Stimulated activated CD8-positive, alpha-beta memory T cell treated with anti-CD3 and anti-CD28 coated beads, Interleukin-4, amount 100 ng/mL, for 1 hour (primary cell): ENCODE results near the gene ESYT1.
"Not testable (repeated sequence)": the region's sequence is repeated elsewhere in the genome, so short reads cannot be mapped to it uniquely, and the experiment has no call there.

Source experiments
- DNase-seq, 2 donors: peaks; one replicate each; pipeline ENCODE4 v3.0.0-alpha.2; 2020; ENCODE audit warnings: low read depth in 2 of 2, low spot score in 1 of 2

ESYT1 gene

DNA sequence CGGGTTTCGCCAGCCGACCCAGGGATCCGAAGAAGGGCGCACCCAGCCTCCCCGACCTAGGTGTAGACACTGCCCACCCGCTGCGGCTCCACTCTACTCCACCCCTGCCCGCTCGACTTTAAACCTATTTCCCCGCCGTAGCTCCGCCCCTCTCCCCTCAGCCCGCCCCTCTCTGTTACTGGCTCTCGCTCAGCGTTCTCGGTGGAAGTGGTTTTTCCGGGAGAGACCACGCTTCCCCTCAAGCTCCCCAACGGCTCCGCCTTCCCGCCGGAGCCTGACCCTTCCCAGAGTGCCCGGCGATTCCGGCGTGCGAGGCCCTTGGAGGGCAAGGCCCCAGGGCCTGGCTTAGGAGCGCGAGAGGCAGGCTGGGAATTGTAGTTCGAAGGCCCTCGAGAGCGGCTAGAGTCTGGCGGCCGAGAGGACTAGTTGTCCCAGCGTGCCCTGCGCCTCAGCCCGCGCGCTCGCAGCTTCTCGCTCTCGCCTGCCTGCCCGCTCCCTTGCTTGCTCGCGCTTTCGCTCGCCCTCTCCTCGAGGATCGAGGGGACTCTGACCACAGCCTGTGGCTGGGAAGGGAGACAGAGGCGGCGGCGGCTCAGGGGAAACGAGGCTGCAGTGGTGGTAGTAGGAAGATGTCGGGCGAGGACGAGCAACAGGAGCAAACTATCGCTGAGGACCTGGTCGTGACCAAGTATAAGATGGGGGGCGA, 23.8 kb upstream of the ESYT1 start, which contains the start of gene PA2G4:
TSS of gene PA2G4 (plus strand) at position 451 of the 706 bp plus-strand sequence. CDS start at position 630, 179 bp downstream.
- peak; percentile 88 to 91 for DNase-seq

- no peak for DNase-seq
Observed at GRCh38 chr12:56104815-56105608, 23.1 kb upstream of the ESYT1 start.

DNA sequence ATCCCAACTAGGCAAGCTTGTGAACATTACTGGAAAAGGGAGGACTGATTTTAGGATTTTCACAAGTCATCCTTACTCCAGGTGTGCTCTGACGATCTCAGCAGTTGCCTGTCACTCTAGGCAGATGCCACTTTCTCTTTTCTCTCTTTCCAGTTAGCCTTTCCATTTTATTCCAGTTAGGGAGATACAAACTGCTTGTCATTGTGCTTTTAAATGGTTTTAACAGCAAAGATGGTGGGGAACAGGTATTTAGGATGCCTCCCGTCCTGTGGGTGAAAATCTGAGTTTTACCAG, 22.5 kb upstream of the ESYT1 start:
- DNase-seq, result no peak

DNA sequence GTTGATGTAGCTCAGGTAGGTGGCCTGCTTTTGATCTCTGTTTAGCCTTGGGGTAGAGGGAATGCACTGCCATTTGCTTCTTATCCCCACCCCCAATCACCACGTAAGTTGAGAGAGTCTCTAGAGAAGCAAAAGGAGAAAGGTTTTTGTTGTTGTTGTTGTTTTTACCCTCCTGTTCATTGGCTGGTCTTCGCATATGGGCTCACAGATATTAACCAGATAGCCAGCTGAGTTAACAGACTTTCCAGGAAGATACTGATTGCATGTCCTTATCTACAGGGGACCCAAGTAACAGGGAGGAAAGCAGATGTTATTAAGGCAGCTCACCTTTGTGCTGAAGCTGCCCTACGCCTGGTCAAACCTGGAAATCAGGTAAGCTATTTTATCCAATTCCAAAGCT, 20.8 kb upstream of the ESYT1 start:
- DNase-seq, result no peak

- DNase-seq, result no peak
Observed at GRCh38 chr12:56110571-56110970, 17.5 kb upstream of the ESYT1 start.

- no peak for DNase-seq
Observed at GRCh38 chr12:56114084-56114483, 14.0 kb upstream of the ESYT1 start.

GRCh38 chr12:56115329-56115728, 12.7 kb upstream of the ESYT1 start:
- DNase-seq, result no peak

DNA sequence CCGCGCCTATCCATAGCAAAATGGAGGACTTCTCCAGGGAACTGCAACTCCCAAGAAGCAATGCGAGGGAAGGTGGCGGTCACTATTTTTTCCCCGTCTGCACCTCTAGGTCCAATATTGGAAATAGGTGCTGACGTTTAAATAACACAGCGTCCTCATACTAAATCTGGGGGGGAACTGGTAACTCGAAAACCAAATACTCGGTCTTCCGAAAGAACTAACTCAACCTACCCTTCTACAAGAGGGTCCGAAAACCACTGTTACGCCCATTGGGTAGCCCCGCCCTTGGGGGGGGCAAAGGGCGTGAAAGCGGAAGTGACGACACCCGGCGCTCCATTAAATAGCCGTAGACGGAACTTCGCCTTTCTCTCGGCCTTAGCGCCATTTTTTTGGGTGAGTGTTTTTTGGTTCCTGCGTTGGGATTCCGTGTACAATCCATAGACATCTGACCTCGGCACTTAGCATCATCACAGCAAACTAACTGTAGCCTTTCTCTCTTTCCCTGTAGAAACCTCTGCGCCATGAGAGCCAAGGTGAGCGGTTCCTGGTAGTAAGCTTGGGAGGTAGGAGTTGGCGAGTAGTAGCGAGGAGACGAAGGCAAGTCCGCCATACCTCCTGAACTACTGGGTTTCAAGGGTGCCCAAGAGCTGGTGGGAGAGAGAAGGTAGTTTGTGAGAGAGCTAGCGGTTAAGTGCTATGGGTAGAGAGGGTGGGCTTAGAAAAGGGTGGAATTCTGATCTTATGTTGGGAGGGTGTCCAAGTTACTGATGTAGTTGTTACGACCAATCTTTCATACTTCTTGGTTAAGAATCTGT, 11.6 kb upstream of the ESYT1 start, which contains the start of gene RPL41:
TSS of gene RPL41 (plus strand) at position 367 of the 815 bp plus-strand sequence.
- DNase-seq, result peak; percentile 88 to 91

DNA sequence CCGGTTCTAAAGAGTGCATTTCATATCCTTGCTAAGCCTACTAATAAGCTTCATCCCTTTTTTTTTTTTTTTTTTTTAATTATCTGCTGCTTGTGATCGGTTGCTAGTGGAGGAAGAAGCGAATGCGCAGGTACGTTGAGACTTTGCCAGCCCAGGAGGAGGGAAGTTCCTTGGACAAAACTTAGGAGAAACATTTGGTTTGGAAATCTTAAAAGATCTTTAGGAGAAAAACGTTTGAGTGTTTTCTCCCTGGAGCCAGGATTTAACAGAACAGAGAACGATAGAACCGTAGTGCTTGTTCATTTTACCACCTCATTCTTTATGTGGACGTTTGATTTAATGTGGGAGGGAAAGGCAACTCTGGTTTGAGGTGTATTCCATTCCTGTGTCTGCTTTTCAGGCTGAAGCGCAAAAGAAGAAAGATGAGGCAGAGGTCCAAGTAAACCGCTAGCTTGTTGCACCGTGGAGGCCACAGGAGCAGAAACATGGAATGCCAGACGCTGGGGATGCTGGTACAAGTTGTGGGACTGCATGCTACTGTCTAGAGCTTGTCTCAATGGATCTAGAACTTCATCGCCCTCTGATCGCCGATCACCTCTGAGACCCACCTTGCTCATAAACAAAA, 10.9 kb upstream of the ESYT1 start:
- not testable (repeated sequence) for DNase-seq

DNA sequence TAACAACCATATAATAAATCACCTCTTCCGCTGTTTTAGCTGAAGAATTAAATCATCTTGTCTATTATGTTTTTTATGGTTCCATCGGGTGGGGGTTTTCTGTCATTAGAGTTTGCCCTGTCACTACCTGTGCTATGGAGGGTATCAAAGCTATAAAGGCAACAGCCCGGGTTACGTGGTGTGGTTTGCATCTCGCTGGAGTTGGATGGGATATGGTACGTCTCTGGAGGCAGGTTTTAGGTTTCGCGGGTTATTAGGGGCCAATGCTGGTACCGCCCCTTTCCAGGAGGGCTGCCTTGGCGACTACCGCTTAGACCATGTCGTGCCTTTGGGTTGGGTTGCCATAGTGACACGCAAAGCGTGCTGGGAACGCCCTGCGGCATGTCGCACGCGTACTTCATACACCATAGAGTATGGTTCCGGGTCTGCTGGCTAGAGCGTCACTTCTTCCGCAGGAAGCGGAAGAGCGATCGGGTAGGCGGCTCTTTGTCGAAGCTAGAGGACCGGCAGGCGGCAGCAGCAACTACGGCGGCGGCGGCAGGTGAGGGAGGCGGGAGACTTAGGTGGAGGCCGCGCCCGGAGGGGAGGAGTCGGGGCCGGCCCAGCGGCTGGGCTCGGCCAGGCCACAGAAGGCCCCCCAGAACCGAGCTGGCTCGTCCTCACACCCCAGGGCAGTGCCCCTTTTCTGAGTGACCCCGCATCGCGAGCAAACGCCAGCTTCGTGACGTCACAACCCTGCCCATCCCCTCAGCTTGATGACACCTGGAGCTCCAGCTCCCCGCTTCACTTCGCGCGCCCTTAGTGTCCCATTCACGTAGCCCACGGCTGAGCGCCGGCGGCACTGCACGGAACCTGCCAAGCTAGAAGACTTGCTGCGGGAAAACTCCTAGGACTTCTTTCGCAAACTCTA, 10.0 kb upstream of the ESYT1 start, which contains the start of gene ZC3H10:
TSS of gene ZC3H10 (plus strand) at position 489 of the 910 bp plus-strand sequence. CDS start 2,297 bp downstream, outside the sequence.
- peak; percentile 91 to 95 for DNase-seq

DNA sequence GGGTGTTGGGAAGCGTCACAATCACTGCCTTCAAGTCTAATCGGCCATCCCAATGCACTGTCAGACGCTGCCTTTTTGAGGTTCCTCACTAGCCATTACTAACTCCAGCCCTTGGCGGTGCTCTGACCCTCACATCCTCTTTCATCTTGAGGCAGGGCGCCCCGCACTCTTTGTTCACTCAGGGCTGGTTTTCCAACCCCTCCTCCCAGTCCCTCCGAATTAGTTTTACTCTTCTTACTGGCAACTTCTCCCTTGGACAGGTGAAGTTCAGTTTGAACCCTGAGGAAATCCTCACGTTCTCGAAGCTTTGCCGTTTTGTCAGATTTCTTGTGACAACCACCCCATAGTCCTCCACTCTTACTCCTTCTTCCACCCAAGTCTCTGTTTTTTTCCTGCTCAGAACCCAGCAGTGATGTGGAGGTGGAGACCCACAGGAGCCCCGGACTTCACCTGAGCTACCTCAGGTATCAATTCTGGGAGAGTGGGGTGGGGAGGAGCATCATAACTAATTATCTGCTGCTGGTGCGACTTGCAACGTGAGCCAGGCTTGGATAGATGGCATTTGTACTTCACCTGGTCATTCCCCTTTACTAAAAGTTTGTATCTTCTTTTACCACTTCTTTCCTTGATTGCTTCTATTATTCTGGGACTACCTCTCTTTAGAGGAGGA, 9.2 kb upstream of the ESYT1 start:
- no peak for DNase-seq

GRCh38 chr12:56119361-56119796, 8.7 kb upstream of the ESYT1 start:
- no peak for DNase-seq

DNA sequence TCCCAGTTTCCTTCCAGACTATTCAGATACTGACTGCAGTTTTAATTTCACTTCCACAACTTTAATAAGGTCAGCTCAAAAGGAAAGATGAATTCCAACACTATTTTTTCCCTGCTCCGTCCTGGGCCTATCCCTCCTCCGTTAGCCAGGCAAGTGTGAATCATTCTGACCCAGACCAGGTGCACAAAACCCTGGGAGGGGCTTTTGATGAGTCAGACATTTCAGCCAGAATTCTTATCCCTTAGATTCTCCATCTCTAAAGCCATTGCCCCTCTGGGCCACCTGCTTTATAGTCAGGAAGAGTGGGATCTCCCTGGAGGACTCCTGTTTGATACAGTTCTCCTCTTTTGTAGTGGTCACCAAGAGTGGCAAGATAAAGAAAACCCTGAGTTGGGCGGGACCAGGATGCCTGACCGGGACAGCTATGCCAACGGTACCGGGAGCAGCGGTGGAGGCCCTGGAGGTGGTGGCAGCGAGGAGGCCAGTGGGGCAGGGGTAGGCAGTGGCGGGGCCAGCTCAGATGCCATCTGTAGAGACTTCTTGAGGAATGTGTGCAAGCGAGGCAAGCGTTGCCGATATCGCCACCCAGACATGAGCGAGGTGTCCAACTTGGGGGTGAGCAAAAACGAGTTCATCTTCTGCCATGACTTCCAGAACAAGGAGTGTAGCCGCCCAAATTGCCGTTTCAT, 7.8 kb upstream of the ESYT1 start:
- DNase-seq, result no peak

GRCh38 chr12:56121204-56121870, 6.7 kb upstream of the ESYT1 start:
- DNase-seq, result no peak

DNA sequence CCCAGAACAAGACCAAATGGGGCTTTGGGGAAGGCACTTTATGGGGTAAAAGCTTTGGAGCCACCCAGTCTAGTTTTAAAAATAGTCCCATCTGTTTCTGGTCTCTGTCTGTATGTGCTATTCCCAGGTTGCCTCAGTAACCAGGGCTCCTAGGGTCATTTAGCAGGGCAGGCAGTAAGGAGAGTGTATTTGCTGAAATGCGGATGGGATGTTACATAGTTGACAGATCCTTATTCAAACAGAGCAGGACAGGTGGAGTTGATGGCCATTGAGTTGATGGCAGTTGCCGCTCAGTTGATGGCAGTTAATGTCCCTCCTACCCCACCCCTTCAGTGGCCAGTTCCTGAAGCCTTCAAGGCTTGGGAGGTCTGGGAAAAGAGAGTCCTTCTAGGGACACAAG, 5.4 kb upstream of the ESYT1 start:
- no peak for DNase-seq

GRCh38 chr12:56124133-56124532, 3.9 kb upstream of the ESYT1 start:
- no peak for DNase-seq

GRCh38 chr12:56126732-56127239, 1.3 kb upstream of the ESYT1 start:
- no peak for DNase-seq

DNA sequence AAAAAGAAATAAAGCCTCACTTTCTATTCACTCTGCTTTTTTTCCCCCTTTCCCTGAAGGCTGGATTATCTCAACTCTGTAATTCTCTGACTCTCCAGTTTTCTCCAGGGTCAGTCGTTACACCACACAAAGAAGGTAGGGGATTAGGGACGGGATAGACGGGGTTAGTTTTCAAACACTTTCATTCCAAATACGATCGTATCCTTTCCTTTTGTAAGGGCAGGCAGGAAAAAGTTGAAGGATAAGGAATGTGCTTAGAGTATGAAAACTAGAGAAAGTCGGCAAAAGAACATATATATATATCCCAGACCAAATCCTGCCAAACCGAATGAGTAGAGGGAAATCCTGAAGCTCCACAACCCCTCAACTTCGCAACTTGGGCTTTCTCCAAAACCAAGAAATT, 581 bp upstream of the ESYT1 start:
- DNase-seq, result no peak
